LHCN-M2 (cell line): ENCODE data around the gene SACM1L. TPM values are rescaled to one million over a fixed set of nuclear protein-coding genes. Genes with fewer than 3 reads are reported as not detected.
"Not testable (repeated sequence)": the region's sequence is repeated elsewhere in the genome, so short reads cannot be mapped to it uniquely, and the experiment has no call there.

ENCODE experiments used
- DNase-seq: peaks from one replicate; pipeline ENCODE4 v3.0.0-alpha.2; 2012; ENCODE audit warnings: low read depth
- total RNA-seq: library from RNA; depleted of rRNA; stranded (reverse); fragments of >200 nt; gene quantifications from 2 replicates; pipeline ENCODE4 v1.2.3, GENCODE V29; 2014

Gene SACM1L
- total RNA-seq, 1 experiment from 2014 or later: 64.5 TPM

- DNase-seq: no peak
Measured at GRCh38 chr3:45741247-45741646, 52.1 kb downstream of the SACM1L start.

GRCh38 chr3:45741742-45742460 is 52.7 kb downstream of the SACM1L start:
- DNase-seq: no peak

- no peak for DNase-seq
Measured at GRCh38 chr3:45742461-45743089, 53.4 kb downstream of the SACM1L start.

DNA sequence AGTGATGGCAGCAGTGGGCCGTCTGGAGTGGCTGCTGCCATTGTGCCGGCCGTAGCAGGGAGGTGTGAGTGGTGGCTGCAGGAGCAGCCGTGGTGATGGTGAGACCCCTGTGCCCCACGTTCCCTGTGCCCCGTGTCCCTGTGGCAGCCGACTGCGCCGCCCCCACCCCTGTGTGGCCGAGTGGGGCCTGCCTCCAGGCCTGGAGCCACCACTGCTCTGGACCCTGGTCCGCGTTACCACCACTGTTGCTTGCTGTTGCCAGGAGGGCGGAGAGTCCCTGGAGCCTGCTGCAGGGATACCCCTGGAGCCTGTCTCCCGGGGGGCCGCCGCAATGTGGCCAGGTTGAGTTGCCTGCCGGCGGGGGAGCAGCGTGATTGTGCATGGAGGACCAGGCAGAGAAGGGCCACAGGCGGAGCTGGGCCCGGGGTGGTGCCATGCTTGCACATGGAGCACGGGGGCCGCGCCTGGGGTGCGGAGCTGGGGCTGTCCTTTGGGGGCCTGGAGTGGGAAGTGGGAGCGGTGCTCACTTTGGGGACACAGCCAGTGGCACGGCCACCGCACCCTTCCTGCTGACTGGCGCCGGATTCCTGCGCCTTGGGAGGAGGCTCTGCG is 57.1 kb downstream of the SACM1L start:
- no peak for DNase-seq

GRCh38 chr3:45746777-45747622 is 57.8 kb downstream of the SACM1L start:
- no peak for DNase-seq

DNA sequence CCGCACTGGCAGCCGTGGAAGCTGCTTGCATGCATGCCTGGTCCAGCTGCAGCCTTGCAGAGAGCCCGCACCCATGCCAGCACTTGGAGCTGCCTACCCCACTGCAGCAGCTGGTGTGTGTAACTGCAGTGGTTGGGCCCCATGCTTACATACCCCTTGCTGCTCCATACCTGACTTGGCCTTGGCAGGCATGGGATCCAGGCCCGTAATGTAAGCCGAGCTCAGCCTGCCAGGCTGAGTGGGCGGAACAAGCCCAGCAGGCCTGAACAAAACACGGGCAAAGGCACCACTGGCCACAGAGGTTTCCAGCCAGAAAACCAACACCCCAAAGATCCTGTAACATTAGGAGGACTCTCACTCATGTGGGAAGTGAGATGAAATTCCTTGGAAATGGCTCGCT is 58.9 kb downstream of the SACM1L start:
- DNase-seq: peak; percentile 38

- DNase-seq: not testable (repeated sequence)
Measured at GRCh38 chr3:45749036-45749600, 59.9 kb downstream of the SACM1L start.

DNA sequence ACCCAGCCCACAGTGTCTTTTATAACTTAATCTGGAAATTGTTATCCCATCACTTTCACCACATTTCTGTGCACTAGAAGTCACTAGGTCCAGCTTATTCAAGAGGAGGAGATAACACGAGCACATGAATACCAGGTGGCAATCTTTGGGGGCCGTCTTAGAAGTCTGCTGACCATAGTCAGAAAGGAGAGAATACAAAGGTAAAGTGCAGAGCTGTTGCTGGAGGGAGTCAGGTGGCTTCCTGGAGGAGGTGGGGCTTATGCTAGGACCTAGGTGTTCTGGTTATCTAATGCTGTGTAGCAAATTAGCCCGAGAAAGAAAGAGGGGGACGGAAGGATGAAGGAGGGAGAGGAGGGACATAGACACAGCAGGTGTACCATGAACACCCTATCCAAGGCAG is 60.7 kb downstream of the SACM1L start:
- DNase-seq: no peak

- DNase-seq: no peak
Measured at GRCh38 chr3:45751537-45752242, 62.5 kb downstream of the SACM1L start.

DNA sequence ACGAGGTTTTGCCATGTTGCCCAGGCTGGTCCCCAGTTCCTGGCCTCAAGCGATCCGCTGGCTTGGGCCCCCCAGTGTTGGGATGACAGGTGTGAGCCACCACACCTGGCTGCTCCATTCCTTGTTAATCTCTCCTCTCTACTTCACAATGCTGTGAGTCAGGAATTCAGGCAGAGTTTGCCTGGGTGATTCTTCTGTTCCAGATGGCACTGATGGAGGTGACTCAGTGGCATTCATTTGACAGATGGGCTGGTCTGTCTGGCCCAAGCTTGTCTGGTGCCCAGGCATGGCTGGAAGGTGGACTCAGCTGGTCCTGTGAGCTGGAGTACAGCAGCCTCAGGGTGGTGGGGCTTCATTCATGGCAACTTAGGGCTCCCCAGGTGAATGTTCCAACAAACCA is 63.9 kb downstream of the SACM1L start:
- peak; percentile 16 for DNase-seq

DNA sequence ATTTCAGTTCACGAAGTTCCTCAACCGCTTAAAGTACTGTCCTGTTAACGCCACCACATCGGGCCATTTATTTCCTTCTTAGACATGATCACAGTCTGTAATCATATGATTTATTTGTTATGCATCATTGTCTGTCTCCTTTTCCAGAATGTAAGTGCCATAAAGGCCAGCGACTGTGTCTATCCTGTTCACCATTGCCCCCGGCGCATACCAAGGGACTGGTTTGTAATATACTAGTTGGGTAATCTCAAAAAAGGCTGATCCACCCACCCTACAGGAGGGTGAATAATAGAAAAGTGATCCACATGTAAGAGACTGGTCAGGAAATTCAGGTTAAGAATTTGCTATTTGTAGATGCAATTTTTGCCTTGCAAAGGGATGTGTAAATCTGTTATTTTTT is 65.3 kb downstream of the SACM1L start:
- no peak for DNase-seq

DNA sequence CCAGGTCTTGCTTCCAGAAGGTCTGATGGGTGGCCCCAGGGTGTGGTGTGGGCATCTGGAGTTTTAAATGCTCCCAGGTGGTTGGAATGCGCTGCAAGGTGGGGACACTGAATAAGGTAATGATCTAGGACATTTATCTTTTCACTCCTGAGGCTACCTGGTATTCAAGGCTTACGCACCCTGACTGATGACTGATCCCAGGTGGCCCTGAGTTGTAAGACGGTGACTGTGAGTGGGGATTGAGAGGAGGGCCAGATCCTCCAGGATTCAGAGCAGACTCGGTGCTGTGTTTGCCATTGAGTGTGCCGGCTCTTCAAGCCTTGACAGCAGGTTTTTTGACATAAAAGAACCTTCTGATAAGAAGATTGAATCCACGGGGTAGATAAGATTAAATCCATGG is 66.9 kb downstream of the SACM1L start:
- DNase-seq: no peak

DNA sequence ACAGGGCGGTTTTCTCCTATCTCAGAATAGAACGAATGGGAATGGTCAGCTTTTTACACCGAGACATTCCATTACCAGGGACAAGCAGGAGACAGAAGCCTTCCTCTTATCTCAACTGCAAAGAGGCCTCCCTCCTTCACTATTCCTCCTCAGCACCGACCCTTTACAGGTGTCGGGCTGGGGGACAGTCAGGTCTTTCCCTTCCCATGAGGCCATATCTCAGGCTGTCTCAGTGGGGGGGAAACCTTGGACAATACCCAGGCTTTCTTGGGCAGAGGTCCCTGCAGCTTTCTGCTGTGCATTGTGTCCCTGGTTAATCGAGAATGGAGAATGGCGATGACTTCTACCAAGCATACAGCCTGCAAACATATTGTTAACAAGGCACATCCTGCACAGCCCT is 67.9 kb downstream of the SACM1L start:
- not testable (repeated sequence) for DNase-seq

DNA sequence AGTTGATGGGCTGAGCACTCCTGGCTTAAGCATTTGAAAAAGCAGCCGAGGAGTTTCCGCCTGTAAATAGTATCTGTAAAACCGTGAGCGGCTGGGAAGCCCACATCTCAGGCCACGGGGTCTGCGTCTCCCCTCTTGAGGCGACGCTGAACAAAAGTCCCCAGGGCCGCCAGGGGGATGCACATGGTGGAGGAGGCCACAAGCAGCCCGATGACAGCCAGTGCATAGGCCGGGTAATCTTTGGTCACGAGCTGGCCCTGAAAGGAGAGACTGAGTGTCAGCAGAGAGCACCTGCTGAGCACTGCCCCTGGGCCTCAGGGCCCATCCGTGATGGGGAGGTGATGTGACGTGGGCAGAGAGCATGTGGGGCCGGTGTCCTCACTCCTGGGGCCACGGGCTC is 69.7 kb downstream of the SACM1L start:
- no peak for DNase-seq

GRCh38 chr3:45759851-45760250 is 70.7 kb downstream of the SACM1L start:
- no peak for DNase-seq

GRCh38 chr3:45760878-45761711 is 71.9 kb downstream of the SACM1L start:
- peak; percentile 45 for DNase-seq

- no peak for DNase-seq
Measured at GRCh38 chr3:45761831-45762230, 72.6 kb downstream of the SACM1L start.

GRCh38 chr3:45762647-45763302 is 73.6 kb downstream of the SACM1L start:
- DNase-seq: no peak

- DNase-seq: no peak
Measured at GRCh38 chr3:45763303-45763675, 74.1 kb downstream of the SACM1L start.
